Calu3 (cell line): Measurements from ENCODE around the gene TRIM33. TPM values are rescaled to one million over a fixed set of nuclear protein-coding genes. Genes with fewer than 3 reads are reported as not detected.

Source experiments
- BruUV-seq: library from RNA; stranded (reverse); fragments of 400-500 nt; replicated peaks from 2 replicates; lab custom pipeline; 2021; lab: Mats Ljungman, UMichigan
- CTCF ChIA-PET: fragments of 300-600 bp; sonication (Branson Sonifier 250); formaldehyde crosslinking; loops from one replicate; lab custom pipeline; 2022; ENCODE audit warnings: antibody characterized with exemption; lab: Charles Lee
- DNase-seq: peaks from one replicate; pipeline ENCODE4 v3.0.0; 2022
- H3K27ac Mint-ChIP-seq: one replicate; pipeline ENCODE4 v1.8.0; 2022; ENCODE audit warnings: mixed read lengths; ENCODE audit not compliant: unreplicated experiment
- H3K27me3 Mint-ChIP-seq: one replicate; pipeline ENCODE4 v1.8.0; 2022; ENCODE audit warnings: mixed read lengths; ENCODE audit not compliant: unreplicated experiment
- H3K36me3 Mint-ChIP-seq: one replicate; pipeline ENCODE4 v1.8.0; 2022; ENCODE audit warnings: mild to moderate bottlenecking, moderate library complexity, mixed read lengths; ENCODE audit not compliant: insufficient read depth, unreplicated experiment
- H3K4me1 Mint-ChIP-seq: one replicate; pipeline ENCODE4 v1.8.0; 2022; ENCODE audit warnings: mild to moderate bottlenecking, low read depth, mixed read lengths; ENCODE audit not compliant: unreplicated experiment
- H3K4me3 Mint-ChIP-seq: one replicate; pipeline ENCODE4 v1.8.0; 2022; ENCODE audit warnings: mild to moderate bottlenecking, low read depth, moderate library complexity, mixed read lengths; ENCODE audit not compliant: unreplicated experiment
- H3K9me3 Mint-ChIP-seq: one replicate; pipeline ENCODE4 v1.8.0; 2022; ENCODE audit warnings: low read depth, mixed read lengths; ENCODE audit not compliant: unreplicated experiment
- CTCF ChIP-seq: fragments of 200-600 bp; IDR thresholded peaks from one replicate; pipeline ENCODE4 v1.8.0; 2022; ENCODE audit warnings: antibody characterized with exemption; ENCODE audit not compliant: unreplicated experiment
- intact Hi-C: fragments of 100-400 bp; cut with micrococcal nuclease; formaldehyde crosslinking; loops from one replicate; pipeline ENCODE4 v1.10.0; 2022; ENCODE audit not compliant: unreplicated experiment
- total RNA-seq: library from RNA; stranded (reverse); gene quantifications from 2 replicates; pipeline ENCODE4 v1.2.3, GENCODE V29; 2022

TRIM33 gene
- total RNA-seq, 1 experiment from 2014 or later: 42.0 TPM

- intact Hi-C loops: no loop called here
- peaks cover 5% of the 10 kb centered on the region for H3K36me3 Mint-ChIP-seq
- no peak for DNase-seq
- CTCF ChIA-PET: no interaction called here
- no peak overlapping the region for H3K27ac Mint-ChIP-seq
- no peaks in the 10 kb centered on the region for H3K4me1 Mint-ChIP-seq
- TF ChIP-seq CTCF: no peak
- BruUV-seq: no TSS peak
- peaks cover 6% of the 10 kb centered on the region for H3K9me3 Mint-ChIP-seq
- no peaks in the 10 kb centered on the region for H3K27me3 Mint-ChIP-seq
- no peak overlapping the region for H3K4me3 Mint-ChIP-seq
These were observed 124.0 kb downstream of the TRIM33 start for GRCh38 chr1:114387010-114387360.

GRCh38 chr1:114386129-114387009 lies 124.6 kb downstream of the TRIM33 start:
- CTCF ChIA-PET: interaction anchor here (0.7 kb wide), 1 partner anchor 1357 kb away, joined by 6 read pairs; no protein-coding TSS in a partner anchor
- no TSS peak for BruUV-seq
- peaks cover 6% of the 10 kb centered on the region for H3K9me3 Mint-ChIP-seq
- H3K36me3 Mint-ChIP-seq: no peaks in the 10 kb centered on the region
- no peak for DNase-seq
- H3K4me1 Mint-ChIP-seq: no peaks in the 10 kb centered on the region
- no peak overlapping the region for H3K4me3 Mint-ChIP-seq
- TF ChIP-seq CTCF: no peak
- peak overlapping the region; percentile 35 for H3K27ac Mint-ChIP-seq
- no peaks in the 10 kb centered on the region for H3K27me3 Mint-ChIP-seq
- intact Hi-C loops: no loop called here

- Mint-ChIP-seq H3K9me3 (peaks cover 6% of the 10 kb centered on the region), H3K27ac (no peak overlapping the region), H3K36me3 (no peaks in the 10 kb centered on the region), H3K4me3 (no peak overlapping the region), H3K4me1 (no peaks in the 10 kb centered on the region), H3K27me3 (no peaks in the 10 kb centered on the region)
- CTCF ChIA-PET: no interaction called here
- DNase-seq: no peak
- no TSS peak for BruUV-seq
- intact Hi-C loops: no loop called here
- no peak for TF ChIP-seq CTCF
These were observed 126.1 kb downstream of the TRIM33 start for GRCh38 chr1:114384922-114385321.

- no TSS peak for BruUV-seq
- no peak overlapping the region for H3K27ac Mint-ChIP-seq
- H3K4me1 Mint-ChIP-seq: no peaks in the 10 kb centered on the region
- CTCF ChIA-PET: no interaction called here
- H3K27me3 Mint-ChIP-seq: no peaks in the 10 kb centered on the region
- DNase-seq: no peak
- TF ChIP-seq CTCF: no peak
- no peak overlapping the region for H3K4me3 Mint-ChIP-seq
- peaks cover 3% of the 10 kb centered on the region for H3K9me3 Mint-ChIP-seq
- no peaks in the 10 kb centered on the region for H3K36me3 Mint-ChIP-seq
- intact Hi-C loops: no loop called here
These were observed 131.0 kb downstream of the TRIM33 start for GRCh38 chr1:114379987-114380386.
